Measurements from ENCODE around the gene DCLK2. TPM values are rescaled to one million over a fixed set of nuclear protein-coding genes. Genes with fewer than 3 reads are reported as not detected.

The DCLK2 gene
- total RNA-seq, 3 donors from 2014 or later (not counting 1 experiment from before 2014, with no cell fraction given): 0.31 TPM; not detected in 2

DNA sequence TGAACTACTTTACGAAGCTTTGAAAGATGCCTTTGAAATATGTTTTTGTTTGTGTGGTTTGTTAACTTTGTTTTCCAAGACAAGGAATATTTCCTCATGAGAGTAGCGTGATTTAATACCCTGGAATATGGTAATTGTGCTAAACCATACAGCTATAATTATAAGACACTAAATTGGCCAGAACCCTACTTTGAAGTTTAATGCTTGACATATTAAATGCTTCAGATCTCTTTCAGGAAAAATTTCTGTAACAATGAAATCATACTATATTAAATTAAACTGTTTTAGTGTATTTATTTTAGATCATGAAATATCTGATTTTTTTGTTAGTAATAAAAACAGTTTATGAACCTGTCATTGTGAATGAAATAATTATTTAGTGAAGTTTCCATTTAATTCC lies 63.5 kb downstream of the DCLK2 start:
- no peaks in the 10 kb centered on the region for H3K9me3 ChIP-seq (ENCODE audit: control insufficient read depth, insufficient read depth, low read length)
- no peaks in the 10 kb centered on the region for H3K36me3 Mint-ChIP-seq

DNA sequence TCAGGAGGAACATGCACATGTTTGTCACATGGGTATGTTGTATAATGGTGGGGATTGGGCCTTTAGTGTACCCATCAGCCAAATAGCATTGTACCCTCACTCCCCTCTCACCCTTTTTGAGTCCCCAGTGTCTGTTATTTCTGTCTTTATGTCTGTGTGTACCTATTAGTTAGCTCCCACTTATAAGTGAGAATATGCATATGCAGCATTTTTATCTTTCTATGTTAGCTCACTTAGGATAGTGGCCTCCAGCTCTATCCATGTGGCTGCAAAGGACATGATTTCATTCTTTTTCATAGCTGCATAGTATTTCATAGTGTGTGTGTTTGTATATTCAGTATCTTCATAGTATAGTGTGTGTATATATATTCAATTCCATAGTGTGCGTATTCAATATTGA lies 64.6 kb downstream of the DCLK2 start:
- Mint-ChIP-seq H3K36me3 (no peaks in the 10 kb centered on the region), H3K27me3 (ENCODE audit: low read depth in 2 of 2) (no peaks in the 10 kb centered on the region), H3K9me3 (no peaks in the 10 kb centered on the region), H3K4me3 (no peak overlapping the region), H3K27ac (no peak overlapping the region), H3K4me1 (no peaks in the 10 kb centered on the region)
- DNase-seq: no peak
- no peak overlapping the region for H3K4me3 ChIP-seq (ENCODE audit: low read length)
- no peak for ATAC-seq
- H3K27ac ChIP-seq (ENCODE audit: low read length): no peak overlapping the region
- intact Hi-C loops (cut with micrococcal nuclease): no loop called here
- TF ChIP-seq, protein P1, sequence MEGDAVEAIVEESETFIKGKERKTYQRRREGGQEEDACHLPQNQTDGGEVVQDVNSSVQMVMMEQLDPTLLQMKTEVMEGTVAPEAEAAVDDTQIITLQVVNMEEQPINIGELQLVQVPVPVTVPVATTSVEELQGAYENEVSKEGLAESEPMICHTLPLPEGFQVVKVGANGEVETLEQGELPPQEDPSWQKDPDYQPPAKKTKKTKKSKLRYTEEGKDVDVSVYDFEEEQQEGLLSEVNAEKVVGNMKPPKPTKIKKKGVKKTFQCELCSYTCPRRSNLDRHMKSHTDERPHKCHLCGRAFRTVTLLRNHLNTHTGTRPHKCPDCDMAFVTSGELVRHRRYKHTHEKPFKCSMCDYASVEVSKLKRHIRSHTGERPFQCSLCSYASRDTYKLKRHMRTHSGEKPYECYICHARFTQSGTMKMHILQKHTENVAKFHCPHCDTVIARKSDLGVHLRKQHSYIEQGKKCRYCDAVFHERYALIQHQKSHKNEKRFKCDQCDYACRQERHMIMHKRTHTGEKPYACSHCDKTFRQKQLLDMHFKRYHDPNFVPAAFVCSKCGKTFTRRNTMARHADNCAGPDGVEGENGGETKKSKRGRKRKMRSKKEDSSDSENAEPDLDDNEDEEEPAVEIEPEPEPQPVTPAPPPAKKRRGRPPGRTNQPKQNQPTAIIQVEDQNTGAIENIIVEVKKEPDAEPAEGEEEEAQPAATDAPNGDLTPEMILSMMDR (IDR thresholded peaks at IDR 0.05): no peak
- no CpG with 5 or more reads among the region's 1 CpG for WGBS (ENCODE audit: insufficient coverage)
- H3K9me3 ChIP-seq (ENCODE audit: control insufficient read depth, insufficient read depth, low read length): no peaks in the 10 kb centered on the region
- H3K36me3 ChIP-seq (ENCODE audit: control insufficient read depth, insufficient read depth, low read length): no peaks in the 10 kb centered on the region
- no peaks in the 10 kb centered on the region for H3K27me3 ChIP-seq (ENCODE audit: control insufficient read depth, insufficient read depth, low read length)
- H3K4me1 ChIP-seq (ENCODE audit: control insufficient read depth, insufficient read depth, low read length): no peaks in the 10 kb centered on the region

More for the DNA sequence above, 63.5 kb downstream of the DCLK2 start:
- WGBS (ENCODE audit: insufficient coverage): 100% methylated on average over 1 of the region's 2 CpGs
- Histone ChIP-seq H3K27ac (ENCODE audit: low read length) (no peak overlapping the region), H3K36me3 (ENCODE audit: control insufficient read depth, insufficient read depth, low read length) (no peaks in the 10 kb centered on the region), H3K4me3 (ENCODE audit: low read length) (no peak overlapping the region), H3K4me1 (ENCODE audit: control insufficient read depth, insufficient read depth, low read length) (no peaks in the 10 kb centered on the region), H3K27me3 (ENCODE audit: control insufficient read depth, insufficient read depth, low read length) (no peaks in the 10 kb centered on the region)
- Mint-ChIP-seq H3K27me3 (ENCODE audit: low read depth in 2 of 2) (no peaks in the 10 kb centered on the region), H3K9me3 (no peaks in the 10 kb centered on the region), H3K4me3 (no peak overlapping the region), H3K4me1 (no peaks in the 10 kb centered on the region), H3K27ac (no peak overlapping the region)
- no peak for ATAC-seq
- no peak for DNase-seq
- TF ChIP-seq, protein P1 (IDR thresholded peaks at IDR 0.05): no peak
- intact Hi-C loops (cut with micrococcal nuclease): no loop called here

DNA sequence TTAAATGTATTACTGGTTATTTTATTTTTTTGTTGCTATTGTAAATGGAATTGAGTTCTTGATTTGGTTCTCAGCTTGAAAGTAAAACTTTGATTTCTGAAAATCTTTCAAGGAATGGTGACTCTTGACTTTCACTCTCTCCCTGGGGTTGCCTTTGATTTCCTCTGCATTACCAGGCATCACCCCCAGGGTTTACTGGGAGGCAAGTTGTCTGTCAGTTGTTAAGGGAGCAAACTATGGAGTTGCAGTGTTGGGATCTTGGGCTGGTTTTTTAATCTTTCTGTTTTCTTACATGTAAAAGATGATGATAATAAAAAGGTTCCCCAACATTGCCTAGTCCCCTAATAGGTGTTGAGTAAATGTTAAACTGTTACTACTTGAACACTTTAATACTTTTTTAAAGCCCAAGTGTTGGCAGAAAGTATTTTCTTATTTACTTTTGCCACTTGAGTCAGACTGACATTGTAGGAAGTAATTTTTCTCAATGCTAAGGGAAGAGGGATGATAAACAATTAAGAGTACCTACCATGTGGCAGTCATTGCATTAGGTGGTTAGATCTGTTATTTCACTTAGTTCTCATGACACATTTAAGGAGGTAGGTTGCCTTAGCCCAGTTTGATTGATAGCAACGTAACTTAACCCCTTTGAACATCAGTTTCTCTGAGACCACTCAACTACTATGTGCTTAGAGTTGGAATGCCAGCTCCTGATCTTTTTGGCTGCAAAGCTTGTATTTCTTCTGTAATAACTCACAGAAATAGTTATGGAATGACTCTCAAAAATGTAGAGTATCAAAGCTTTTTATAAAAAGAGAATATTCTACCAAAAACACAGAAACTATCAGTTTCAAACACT lies 67.1 kb downstream of the DCLK2 start:
- Histone ChIP-seq H3K4me3 (ENCODE audit: low read length) (no peak overlapping the region), H3K27ac (ENCODE audit: low read length) (no peak overlapping the region), H3K27me3 (ENCODE audit: control insufficient read depth, insufficient read depth, low read length) (no peaks in the 10 kb centered on the region), H3K36me3 (ENCODE audit: control insufficient read depth, insufficient read depth, low read length) (no peaks in the 10 kb centered on the region), H3K4me1 (ENCODE audit: control insufficient read depth, insufficient read depth, low read length) (no peaks in the 10 kb centered on the region), H3K9me3 (ENCODE audit: control insufficient read depth, insufficient read depth, low read length) (no peaks in the 10 kb centered on the region)
- DNase-seq (no peak), ATAC-seq (no peak)
- H3K27ac Mint-ChIP-seq: no peak overlapping the region
- H3K4me3 Mint-ChIP-seq: no peak overlapping the region
- WGBS (ENCODE audit: insufficient coverage): 88% methylated on average over 1 of the region's 1 CpG
- TF ChIP-seq, protein P1 (IDR thresholded peaks at IDR 0.05): no peak
- H3K9me3 Mint-ChIP-seq: no peaks in the 10 kb centered on the region
- no peaks in the 10 kb centered on the region for H3K36me3 Mint-ChIP-seq
- intact Hi-C loops (cut with micrococcal nuclease): no loop called here
- H3K4me1 Mint-ChIP-seq: no peaks in the 10 kb centered on the region
- H3K27me3 Mint-ChIP-seq (ENCODE audit: low read depth in 2 of 2): no peaks in the 10 kb centered on the region

DNA sequence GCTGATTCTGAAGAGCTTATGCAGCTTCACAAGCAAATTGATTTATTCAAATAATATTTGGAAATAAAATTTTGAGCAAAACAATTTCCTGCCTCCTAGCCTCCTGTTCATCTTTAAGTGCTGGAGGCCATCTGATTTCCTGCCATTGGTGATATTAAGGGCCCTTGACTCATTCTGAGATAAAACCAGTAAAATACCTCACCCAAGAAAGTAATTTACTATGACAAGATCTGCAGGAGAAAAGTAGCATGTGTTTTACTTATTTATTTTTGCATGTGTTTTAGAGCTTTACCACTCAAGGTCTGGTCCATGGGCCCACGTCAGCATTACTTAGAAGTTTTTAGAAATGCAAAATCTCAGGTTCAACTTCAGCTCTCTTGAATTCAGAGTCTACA lies 67.7 kb downstream of the DCLK2 start:
- Mint-ChIP-seq H3K27me3 (ENCODE audit: low read depth in 2 of 2) (no peaks in the 10 kb centered on the region), H3K4me3 (no peak overlapping the region), H3K36me3 (no peaks in the 10 kb centered on the region), H3K4me1 (no peaks in the 10 kb centered on the region), H3K27ac (no peak overlapping the region), H3K9me3 (no peaks in the 10 kb centered on the region)
- no peak overlapping the region for H3K4me3 ChIP-seq (ENCODE audit: low read length)
- no peaks in the 10 kb centered on the region for H3K27me3 ChIP-seq (ENCODE audit: control insufficient read depth, insufficient read depth, low read length)
- no peaks in the 10 kb centered on the region for H3K9me3 ChIP-seq (ENCODE audit: control insufficient read depth, insufficient read depth, low read length)
- intact Hi-C loops (cut with micrococcal nuclease): no loop called here
- no peak for ATAC-seq
- 77% methylated on average over 1 of the region's 1 CpG for WGBS (ENCODE audit: insufficient coverage)
- TF ChIP-seq, protein P1 (IDR thresholded peaks at IDR 0.05): no peak
- H3K27ac ChIP-seq (ENCODE audit: low read length): no peak overlapping the region
- no peaks in the 10 kb centered on the region for H3K4me1 ChIP-seq (ENCODE audit: control insufficient read depth, insufficient read depth, low read length)
- no peak for DNase-seq
- H3K36me3 ChIP-seq (ENCODE audit: control insufficient read depth, insufficient read depth, low read length): no peaks in the 10 kb centered on the region
